GM10248 (cell line): ENCODE results near the gene C3orf49.

Experiments
- CTCF ChIA-PET: fragments of 300-600 bp; sonication (Branson Sonifier 250); formaldehyde crosslinking; extraction: SDS; loops from one replicate; lab custom pipeline; 2021; ENCODE audit warnings: antibody characterized with exemption; lab: Yijun Ruan, JAX
- POLR2A ChIA-PET: fragments of 350-650 bp; sonication (Branson Sonifier 250); formaldehyde crosslinking; extraction: SDS; loops from one replicate; lab custom pipeline; 2020; ENCODE audit warnings: antibody characterized with exemption; lab: Yijun Ruan, JAX
- DNase-seq: peaks from one replicate; pipeline ENCODE4 v3.0.0; 2012; ENCODE audit errors: extremely low spot score
- CTCF ChIP-seq: IDR thresholded peaks from 2 replicates; pipeline ENCODE4 v1.5.1; 2012; ENCODE audit warnings: mild to moderate bottlenecking, low read depth; ENCODE audit errors: extremely low read depth, missing control alignments, control extremely low read depth

C3orf49 gene

DNA sequence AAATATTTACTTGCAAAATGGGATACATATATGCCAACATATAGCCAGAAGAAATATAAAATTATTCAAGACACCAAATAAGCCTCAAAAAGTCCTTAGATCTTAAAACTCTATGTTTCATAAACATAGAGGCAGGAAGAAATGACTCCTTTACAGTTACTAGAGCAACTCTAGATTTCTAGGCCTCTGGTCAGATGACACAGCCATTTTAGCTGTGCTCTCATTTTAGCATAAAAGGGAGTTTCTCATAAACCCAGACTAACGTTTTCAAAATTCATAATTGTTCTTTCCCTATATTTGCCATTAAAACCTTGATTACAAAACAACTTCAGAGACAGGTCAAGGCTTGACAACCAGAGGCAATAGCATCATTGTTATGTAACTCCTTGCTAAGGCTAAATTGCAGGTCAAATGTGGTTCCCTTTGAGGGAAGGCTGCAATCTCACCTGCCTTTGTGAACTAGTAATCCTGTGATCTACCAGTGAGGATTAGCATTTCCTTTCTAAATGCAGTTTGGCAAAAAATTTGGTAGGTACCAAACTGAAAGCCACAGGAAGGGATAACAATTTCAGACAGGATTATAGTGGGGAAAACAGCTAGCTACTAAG lies 36.3 kb downstream of the C3orf49 start:
- TF ChIP-seq CTCF: no peak
- DNase-seq: no peak
- POLR2A ChIA-PET: no interaction called here
- CTCF ChIA-PET: no interaction called here

DNA sequence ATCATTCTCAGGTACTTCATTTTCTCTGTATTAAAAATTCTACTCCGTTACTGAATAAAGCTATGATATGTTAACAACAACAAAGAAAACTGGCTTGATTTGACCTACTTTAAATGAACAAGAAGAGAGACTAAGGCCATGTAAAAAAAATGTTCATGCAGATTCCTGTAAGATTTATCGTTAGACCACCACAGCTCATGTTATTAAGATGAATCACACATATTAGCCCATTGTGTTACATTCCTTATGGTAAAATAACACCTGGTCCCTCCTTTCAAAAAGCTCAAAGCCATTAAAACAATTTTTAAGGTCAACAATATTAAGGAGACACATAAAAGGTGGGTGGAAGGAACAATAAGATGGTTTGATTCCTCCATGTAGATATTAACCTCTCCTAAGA lies 38.2 kb downstream of the C3orf49 start:
- DNase-seq: no peak
- TF ChIP-seq CTCF: no peak
- CTCF ChIA-PET: interaction anchor here (0.9 kb wide), 1 partner anchor 35 kb away, joined by 3 read pairs; no protein-coding TSS in a partner anchor
- POLR2A ChIA-PET: no interaction called here

- CTCF ChIA-PET: interaction anchor here (0.9 to 2.5 kb wide), 3 partner anchors 9 to 17 kb away, joined by 3 to 11 read pairs (median 3); no protein-coding TSS in a partner anchor
- no peak for TF ChIP-seq CTCF
- DNase-seq: no peak
- POLR2A ChIA-PET: no interaction called here
Observed at GRCh38 chr3:63860776-63861175, 41.7 kb downstream of the C3orf49 start.

DNA sequence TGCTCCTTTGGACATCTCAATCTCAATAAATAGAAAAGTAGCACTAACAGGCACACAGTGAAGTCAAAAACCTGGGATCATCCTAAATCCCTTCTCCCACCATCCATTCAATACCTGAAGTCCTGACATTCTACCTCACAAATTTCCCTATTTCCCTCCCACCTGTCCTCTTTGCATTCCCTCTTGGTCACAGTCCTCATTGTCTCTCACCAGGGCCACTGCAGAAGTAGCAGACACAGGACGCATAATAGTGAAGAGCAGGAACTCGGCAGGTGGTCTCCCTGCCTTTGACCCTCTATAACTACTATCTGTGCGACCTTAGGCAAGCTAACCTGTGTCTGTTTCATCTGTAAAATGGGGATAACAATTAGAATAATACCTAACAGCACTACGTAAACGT lies 42.2 kb downstream of the C3orf49 start:
- ChIA-PET POLR2A (no interaction called here), CTCF (interaction anchor here (1.3 kb wide), 1 partner anchor 16 kb away, joined by 3 read pairs; no protein-coding TSS in a partner anchor)
- DNase-seq: no peak
- no peak for TF ChIP-seq CTCF

GRCh38 chr3:63862804-63863149 lies 43.7 kb downstream of the C3orf49 start:
- CTCF ChIA-PET: no interaction called here
- no peak for TF ChIP-seq CTCF
- POLR2A ChIA-PET: no interaction called here
- DNase-seq: peak; percentile 34

- ChIA-PET POLR2A (no interaction called here), CTCF (interaction anchor here (1.3 kb wide), 1 partner anchor 10 kb away, joined by 4 read pairs; no protein-coding TSS in a partner anchor)
- no peak for TF ChIP-seq CTCF
- DNase-seq: peak; percentile 83
Observed at GRCh38 chr3:63863150-63864007, 44.3 kb downstream of the C3orf49 start, which contains the start of the genes ATXN7 and THOC7. ATXN7 (plus strand) TSS chr3:63863867; CDS start chr3:63912599, 48,732 bp downstream. THOC7 (minus strand) TSS chr3:63863805; CDS start chr3:63863790, 15 bp downstream.
